Activated B cell treated with CpG ODN at 0.5 μM for 24 hours (primary cell): ENCODE results near the gene SUN2. TPM values are rescaled to one million over a fixed set of nuclear protein-coding genes. Genes with fewer than 3 reads are reported as not detected.

Experiments used
- ATAC-seq: fragments of 200-7000 bp; cut with Tn5 transposase; one replicate; pipeline ENCODE4 v1.10.0; 2021; ENCODE audit warnings: low read depth, mild to moderate bottlenecking, moderate library complexity
- CTCF ChIA-PET: fragments of 350-600 bp; sonication (Branson Sonifier 250); formaldehyde crosslinking; loops from one replicate; lab custom pipeline; 2021; ENCODE audit warnings: antibody characterized with exemption; lab: Charles Lee
- POLR2A ChIA-PET: fragments of 350-600 bp; sonication (Branson Sonifier 250); formaldehyde crosslinking; loops from one replicate; lab custom pipeline; 2021; ENCODE audit warnings: antibody characterized with exemption; lab: Charles Lee
- DNase-seq: peaks from one replicate; pipeline ENCODE4 v3.0.0; 2022
- H3K27ac Mint-ChIP-seq: one replicate; pipeline ENCODE4 v1.8.0; 2020; ENCODE audit warnings: mixed read lengths
- H3K27me3 Mint-ChIP-seq: one replicate; pipeline ENCODE4 v1.8.0; 2021; ENCODE audit warnings: mixed read lengths
- H3K36me3 Mint-ChIP-seq: one replicate; pipeline ENCODE4 v1.8.0; 2021; ENCODE audit warnings: low read depth, mixed read lengths
- H3K4me1 Mint-ChIP-seq: one replicate; pipeline ENCODE4 v1.8.0; 2021; ENCODE audit warnings: mixed read lengths
- H3K4me3 Mint-ChIP-seq: one replicate; pipeline ENCODE4 v1.8.0; 2020; ENCODE audit warnings: mild to moderate bottlenecking, mixed read lengths
- H3K9me3 Mint-ChIP-seq: one replicate; pipeline ENCODE4 v1.8.0; 2020; ENCODE audit warnings: mixed read lengths
- intact Hi-C: fragments of 100-400 bp; cut with micrococcal nuclease; formaldehyde crosslinking; loops from one replicate; pipeline ENCODE4 v1.15.1; 2024
- total RNA-seq: library from RNA; stranded (reverse); gene quantifications from 2 replicates; pipeline ENCODE4 v1.2.3, GENCODE V29; 2022
- TF ChIP-seq, protein P1 (sequence below): fragments of 200-600 bp; IDR thresholded peaks from one replicate; pipeline ENCODE4 v1.8.0; 2022; ENCODE audit warnings: antibody characterized with exemption, mild to moderate bottlenecking

Gene SUN2
- total RNA-seq, 1 donor from 2014 or later: 146 TPM

DNA sequence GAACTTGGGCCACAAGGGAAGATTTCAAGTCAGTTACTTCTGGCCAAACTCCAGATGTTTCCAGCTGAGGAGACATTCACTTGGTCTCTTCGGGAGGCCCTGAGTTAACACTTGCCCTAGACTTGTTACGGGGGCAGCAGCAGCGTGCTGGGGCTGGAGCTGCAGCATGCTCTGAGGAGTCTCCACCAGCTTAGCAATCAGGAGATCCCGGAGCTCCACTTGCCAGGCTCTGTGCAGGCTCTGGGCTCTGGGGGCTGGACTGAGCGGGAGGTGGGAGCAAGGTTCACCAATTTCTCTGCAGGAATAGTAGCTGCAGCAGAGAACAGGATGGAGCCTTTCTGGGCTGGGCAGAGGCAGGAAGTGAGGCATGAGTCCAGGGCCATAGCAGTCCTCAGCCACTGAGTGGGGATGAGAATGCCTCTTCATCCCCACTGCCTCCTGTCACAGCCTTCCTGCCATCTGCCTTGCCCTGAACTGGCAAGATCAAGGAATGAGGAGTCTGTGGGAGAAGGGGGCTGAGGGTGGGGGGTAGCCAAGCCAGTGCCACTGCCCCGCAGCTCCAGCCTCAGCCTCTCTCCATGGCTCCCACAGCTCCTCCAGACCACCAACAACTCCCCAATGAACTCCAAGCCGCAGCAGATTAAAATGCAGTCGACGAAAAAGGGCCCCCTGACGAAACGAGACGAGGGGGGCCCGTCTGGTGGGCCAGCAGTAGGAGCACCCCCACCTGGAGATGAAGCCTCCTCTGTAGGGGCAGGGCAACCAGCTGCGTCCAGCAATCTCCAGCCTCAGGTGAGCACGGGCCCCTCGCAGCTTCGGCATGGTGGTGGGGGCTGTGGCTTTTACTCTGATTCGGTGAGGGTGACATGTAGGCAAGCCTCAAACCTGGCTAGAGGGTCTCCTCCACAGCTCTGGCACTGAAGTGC lies 26.7 kb downstream of the SUN2 start:
- DNase-seq: no peak
- Mint-ChIP-seq H3K4me1 (peaks cover 10% of the 10 kb centered on the region), H3K27ac (peak overlapping the region; percentile 30), H3K4me3 (no peak overlapping the region), H3K9me3 (no peaks in the 10 kb centered on the region), H3K27me3 (no peaks in the 10 kb centered on the region), H3K36me3 (peaks cover 95% of the 10 kb centered on the region)
- TF ChIP-seq, protein P1, sequence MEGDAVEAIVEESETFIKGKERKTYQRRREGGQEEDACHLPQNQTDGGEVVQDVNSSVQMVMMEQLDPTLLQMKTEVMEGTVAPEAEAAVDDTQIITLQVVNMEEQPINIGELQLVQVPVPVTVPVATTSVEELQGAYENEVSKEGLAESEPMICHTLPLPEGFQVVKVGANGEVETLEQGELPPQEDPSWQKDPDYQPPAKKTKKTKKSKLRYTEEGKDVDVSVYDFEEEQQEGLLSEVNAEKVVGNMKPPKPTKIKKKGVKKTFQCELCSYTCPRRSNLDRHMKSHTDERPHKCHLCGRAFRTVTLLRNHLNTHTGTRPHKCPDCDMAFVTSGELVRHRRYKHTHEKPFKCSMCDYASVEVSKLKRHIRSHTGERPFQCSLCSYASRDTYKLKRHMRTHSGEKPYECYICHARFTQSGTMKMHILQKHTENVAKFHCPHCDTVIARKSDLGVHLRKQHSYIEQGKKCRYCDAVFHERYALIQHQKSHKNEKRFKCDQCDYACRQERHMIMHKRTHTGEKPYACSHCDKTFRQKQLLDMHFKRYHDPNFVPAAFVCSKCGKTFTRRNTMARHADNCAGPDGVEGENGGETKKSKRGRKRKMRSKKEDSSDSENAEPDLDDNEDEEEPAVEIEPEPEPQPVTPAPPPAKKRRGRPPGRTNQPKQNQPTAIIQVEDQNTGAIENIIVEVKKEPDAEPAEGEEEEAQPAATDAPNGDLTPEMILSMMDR: no peak
- intact Hi-C loops: no loop called here
- no peak for ATAC-seq
- CTCF ChIA-PET: interaction anchor here (0.7 kb wide), 1 partner anchor 37 kb away, joined by 3 read pairs; no protein-coding TSS in a partner anchor
- POLR2A ChIA-PET: interaction anchor here (1.1 kb wide), 1 partner anchor 25 kb away, joined by 3 read pairs; no protein-coding TSS in a partner anchor

DNA sequence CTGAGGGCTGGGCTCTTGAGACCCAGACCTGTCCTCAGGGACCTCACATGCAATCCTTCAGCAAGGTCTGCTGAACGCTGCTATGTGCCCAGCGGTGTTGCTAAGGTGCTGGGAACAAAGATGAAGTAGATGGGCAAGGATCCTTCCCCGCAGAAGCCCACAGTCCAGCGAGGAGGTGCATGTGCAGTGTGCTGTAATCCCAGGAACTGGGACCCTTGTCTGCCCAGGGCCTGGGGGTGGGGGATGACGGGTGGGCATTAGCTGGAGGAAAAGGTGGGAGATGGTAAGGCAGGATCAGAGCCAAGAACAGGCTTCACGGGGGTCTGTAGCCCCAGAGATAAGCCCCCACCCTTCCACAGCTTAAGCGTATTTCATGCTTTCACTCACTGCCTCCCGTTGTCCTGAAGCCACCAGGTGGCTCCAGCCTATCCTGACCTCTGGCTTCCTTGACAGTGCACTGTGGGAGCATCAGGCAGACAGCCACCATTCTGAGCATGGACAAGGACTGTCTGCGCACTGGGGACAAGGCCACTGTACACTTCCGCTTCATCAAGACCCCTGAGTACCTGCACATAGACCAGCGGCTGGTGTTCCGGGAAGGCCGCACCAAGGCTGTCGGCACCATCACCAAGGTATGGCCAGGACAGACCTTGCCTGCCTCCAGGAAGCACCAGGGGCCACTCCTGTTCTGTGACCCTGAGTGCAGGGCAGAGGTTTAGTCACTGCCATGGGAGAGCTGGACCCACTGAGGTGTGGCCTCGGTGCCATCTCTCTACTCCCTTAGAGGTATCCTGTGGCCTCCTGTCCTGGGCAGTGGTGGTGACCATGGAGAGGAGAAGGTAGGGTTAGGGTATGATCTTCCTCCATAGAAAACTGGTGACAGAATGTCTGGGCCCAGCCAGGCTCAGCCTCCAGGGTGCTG lies 28.0 kb downstream of the SUN2 start:
- H3K4me3 Mint-ChIP-seq: no peak overlapping the region
- DNase-seq (no peak), ATAC-seq (no peak)
- intact Hi-C loops: no loop called here
- H3K27me3 Mint-ChIP-seq: no peaks in the 10 kb centered on the region
- no peaks in the 10 kb centered on the region for H3K9me3 Mint-ChIP-seq
- TF ChIP-seq, protein P1: no peak
- no peak overlapping the region for H3K27ac Mint-ChIP-seq
- H3K36me3 Mint-ChIP-seq: peaks cover 96% of the 10 kb centered on the region
- ChIA-PET POLR2A (interaction anchor here (0.6 kb wide), 1 partner anchor 1800 kb away, joined by 5 read pairs; no protein-coding TSS in a partner anchor), CTCF (no interaction called here)
- no peaks in the 10 kb centered on the region for H3K4me1 Mint-ChIP-seq

- intact Hi-C loops: no loop called here
- Mint-ChIP-seq H3K4me3 (no peak overlapping the region), H3K9me3 (no peaks in the 10 kb centered on the region), H3K36me3 (peaks cover 97% of the 10 kb centered on the region), H3K4me1 (no peaks in the 10 kb centered on the region), H3K27me3 (no peaks in the 10 kb centered on the region), H3K27ac (no peak overlapping the region)
- CTCF ChIA-PET: no interaction called here
- POLR2A ChIA-PET: interaction anchor here (0.6 kb wide), 1 partner anchor 594 kb away, joined by 3 read pairs; no protein-coding TSS in a partner anchor
- TF ChIP-seq, protein P1: no peak
- ATAC-seq: no peak
- no peak for DNase-seq
Measured at GRCh38 chr22:38727123-38727522, 28.7 kb downstream of the SUN2 start.

DNA sequence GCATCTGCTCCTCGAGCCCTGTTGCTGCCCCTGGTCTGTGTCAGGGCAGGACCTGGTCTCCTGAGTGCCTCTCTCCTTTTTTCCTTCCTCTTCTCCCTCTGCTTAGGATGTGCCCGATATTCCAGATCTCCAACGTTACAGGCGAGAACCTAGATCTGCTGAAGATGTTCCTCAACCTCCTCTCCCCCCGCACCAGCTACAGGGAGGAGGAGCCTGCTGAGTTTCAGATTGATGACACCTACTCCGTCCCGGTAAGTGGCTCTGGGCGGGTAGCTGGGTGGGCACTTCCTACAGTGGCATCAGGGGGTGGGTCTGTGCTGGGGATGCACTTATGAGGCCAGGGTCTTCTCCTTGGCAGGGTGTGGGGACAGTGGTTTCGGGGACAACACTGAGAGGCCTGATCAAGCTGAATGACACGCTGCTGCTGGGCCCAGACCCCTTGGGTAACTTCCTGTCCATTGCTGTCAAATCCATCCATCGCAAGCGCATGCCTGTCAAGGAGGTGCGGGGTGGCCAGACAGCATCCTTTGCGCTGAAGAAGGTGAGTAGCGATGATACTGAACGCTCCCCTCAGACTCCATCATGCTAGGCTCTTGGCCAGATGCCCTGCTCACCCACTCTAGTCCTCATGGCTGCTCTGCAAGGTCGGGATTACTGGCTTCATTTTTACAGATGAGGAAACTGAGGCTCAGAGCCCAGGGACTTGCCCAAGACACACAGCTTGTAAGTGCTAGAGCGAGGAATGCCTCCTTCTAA lies 29.7 kb downstream of the SUN2 start:
- no peaks in the 10 kb centered on the region for H3K27me3 Mint-ChIP-seq
- ChIA-PET CTCF (interaction anchor here (1.5 kb wide), 2 partner anchors 10 to 40 kb away, joined by 5 to 11 read pairs; no protein-coding TSS in a partner anchor), POLR2A (interaction anchor here (0.6 kb wide), 1 partner anchor 595 kb away, joined by 3 read pairs; no protein-coding TSS in a partner anchor)
- DNase-seq (no peak), ATAC-seq (no peak)
- H3K4me3 Mint-ChIP-seq: no peak overlapping the region
- H3K4me1 Mint-ChIP-seq: no peaks in the 10 kb centered on the region
- TF ChIP-seq, protein P1: no peak
- intact Hi-C loops: no loop called here
- H3K27ac Mint-ChIP-seq: no peak overlapping the region
- H3K9me3 Mint-ChIP-seq: no peaks in the 10 kb centered on the region
- peaks cover 98% of the 10 kb centered on the region for H3K36me3 Mint-ChIP-seq
